HepG2 (cell line): ENCODE results near the gene EIF4G3. TPM values are rescaled to one million over a fixed set of nuclear protein-coding genes. Genes with fewer than 3 reads are reported as not detected.

Experiments used
- NCOA1 ChIP-seq: sonication (generic); formaldehyde crosslinking; IDR thresholded peaks from 2 replicates; pipeline ENCODE4 v1.9.0; 2021; ENCODE audit warnings: missing genetic modification reagents
- YEATS4 ChIP-seq: sonication (generic); formaldehyde crosslinking; IDR thresholded peaks from 2 replicates; pipeline ENCODE4 v1.4.0; 2020; ENCODE audit warnings: missing genetic modification reagents, borderline replicate concordance
- ZNF766 ChIP-seq: sonication (generic); formaldehyde crosslinking; IDR thresholded peaks from 2 replicates; pipeline ENCODE4 v1.5.0; 2020; ENCODE audit warnings: missing genetic modification reagents, borderline replicate concordance
- ZSCAN20 ChIP-seq: sonication (generic); formaldehyde crosslinking; IDR thresholded peaks from 2 replicates; pipeline ENCODE4 v1.4.0; 2020; ENCODE audit warnings: missing genetic modification reagents, mild to moderate bottlenecking, borderline replicate concordance
- polyA plus RNA-seq, 8 experiments: library from polyadenylated mRNA; depleted of rRNA in 3 of 8; stranded (reverse) in 7 of 8; unstranded in 1 of 8; fragments of >200 nt; fragmentation: Illumina TruSeq in 4 of 8; extraction: Trizol in 4 of 8; gene quantifications; 2 replicates each; pipeline versions ENCODE4 v1.2.1 to v1.2.3, GENCODE V29; 2011 to 2016; ENCODE audit warnings: low read depth in 4 of 8, missing spikeins in 1 of 8, mixed read lengths in 1 of 8; ENCODE audit not compliant: insufficient read depth in 1 of 8
- total RNA-seq, 5 experiments: library from RNA; depleted of rRNA; stranded (reverse); fragments of >200 nt; fragmentation: Illumina TruSeq; extraction: Trizol; gene quantifications; 2 replicates each; pipeline ENCODE4 v1.2.3, GENCODE V29; 2016; ENCODE audit warnings: low read depth in 1 of 5
- TF ChIP-seq, protein P1 (sequence below): sonication (generic); formaldehyde crosslinking; IDR thresholded peaks from 2 replicates; pipeline ENCODE4 v1.4.0; 2020; ENCODE audit warnings: mild to moderate bottlenecking, missing genetic modification reagents
- TF ChIP-seq, protein P2 (sequence below): IDR thresholded peaks from 2 replicates; pipeline ENCODE4 v1.6.1; 2012; ENCODE audit warnings: inconsistent platforms
- TF ChIP-seq, protein P3 (sequence below): sonication (generic); formaldehyde crosslinking; IDR thresholded peaks from 2 replicates; pipeline ENCODE4 v1.9.0; 2022; ENCODE audit warnings: missing genetic modification reagents, mild to moderate bottlenecking, borderline replicate concordance
- TF ChIP-seq, protein P4 (sequence below): sonication (generic); formaldehyde crosslinking; IDR thresholded peaks from 2 replicates; pipeline ENCODE4 v1.4.0; 2020; ENCODE audit warnings: missing genetic modification reagents
- TF ChIP-seq, protein P5 (sequence below), 2 experiments: sonication (generic) in 1 of 2; formaldehyde crosslinking in 1 of 2; IDR thresholded peaks; 2 replicates each; pipeline versions ENCODE4 v1.4.0 to v1.6.1; 2016 to 2020; ENCODE audit warnings: borderline replicate concordance in 1 of 2, low read depth in 1 of 2, mild to moderate bottlenecking in 1 of 2, missing genetic modification reagents in 1 of 2

The EIF4G3 gene
- total and polyA plus RNA-seq, 2 of the 13 experiments (the other 11 are each of a cell fraction or from before 2014, with no cell fraction given) = 22.2 to 27.6 TPM

DNA sequence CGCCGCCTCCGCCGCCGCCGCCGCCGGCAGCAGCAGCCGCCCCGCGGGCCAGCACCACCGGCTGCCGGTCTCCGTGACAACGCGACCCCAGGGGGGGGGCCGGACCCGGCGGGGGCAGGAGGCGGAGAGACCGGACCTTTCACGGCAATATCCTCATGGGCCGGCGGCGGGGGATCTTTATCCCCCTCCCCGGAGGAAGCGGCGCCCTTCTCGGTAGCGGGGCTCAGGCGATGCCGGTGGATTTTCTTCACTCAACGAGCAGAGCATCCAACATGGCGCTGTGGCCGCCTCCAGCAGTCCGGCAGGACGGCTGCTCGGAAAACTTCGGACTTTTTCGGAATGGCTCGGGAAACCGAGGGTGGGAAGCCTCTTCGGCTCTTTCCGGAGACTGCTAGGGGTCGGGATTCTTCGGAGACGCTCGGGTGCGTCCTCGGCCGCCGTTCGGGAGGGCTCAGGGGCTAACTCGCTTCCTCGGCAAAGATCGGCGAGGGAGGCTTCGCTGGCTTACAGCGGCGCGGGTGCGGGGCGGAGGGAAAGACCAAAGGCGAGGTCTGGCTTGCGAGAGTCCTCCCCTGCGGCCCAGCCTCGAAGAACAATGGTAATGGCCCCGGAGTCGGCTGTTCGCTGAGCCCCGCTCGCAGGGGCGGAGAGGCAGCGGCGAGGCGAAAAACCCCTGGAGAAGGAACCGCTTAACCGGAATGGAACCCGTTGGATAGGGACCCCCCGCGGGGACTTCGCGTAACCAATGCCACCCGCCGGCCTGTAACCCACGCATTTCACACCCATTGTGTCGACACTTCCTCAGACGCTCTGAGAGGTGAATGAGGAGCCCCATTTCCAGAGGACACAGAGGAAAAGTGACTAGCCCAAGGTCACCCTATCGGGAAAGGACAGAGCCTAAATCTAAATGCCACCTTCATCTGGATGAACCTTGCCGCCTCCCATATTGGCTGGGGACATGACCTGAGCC lies at the start of gene EIF4G3 (continued):
- TF ChIP-seq, protein P1, sequence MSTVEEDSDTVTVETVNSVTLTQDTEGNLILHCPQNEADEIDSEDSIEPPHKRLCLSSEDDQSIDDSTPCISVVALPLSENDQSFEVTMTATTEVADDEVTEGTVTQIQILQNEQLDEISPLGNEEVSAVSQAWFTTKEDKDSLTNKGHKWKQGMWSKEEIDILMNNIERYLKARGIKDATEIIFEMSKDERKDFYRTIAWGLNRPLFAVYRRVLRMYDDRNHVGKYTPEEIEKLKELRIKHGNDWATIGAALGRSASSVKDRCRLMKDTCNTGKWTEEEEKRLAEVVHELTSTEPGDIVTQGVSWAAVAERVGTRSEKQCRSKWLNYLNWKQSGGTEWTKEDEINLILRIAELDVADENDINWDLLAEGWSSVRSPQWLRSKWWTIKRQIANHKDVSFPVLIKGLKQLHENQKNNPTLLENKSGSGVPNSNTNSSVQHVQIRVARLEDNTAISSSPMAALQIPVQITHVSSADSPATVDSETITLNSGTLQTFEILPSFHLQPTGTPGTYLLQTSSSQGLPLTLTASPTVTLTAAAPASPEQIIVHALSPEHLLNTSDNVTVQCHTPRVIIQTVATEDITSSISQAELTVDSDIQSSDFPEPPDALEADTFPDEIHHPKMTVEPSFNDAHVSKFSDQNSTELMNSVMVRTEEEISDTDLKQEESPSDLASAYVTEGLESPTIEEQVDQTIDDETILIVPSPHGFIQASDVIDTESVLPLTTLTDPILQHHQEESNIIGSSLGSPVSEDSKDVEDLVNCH = 0 out of 2 replicates have a peak, but pooled peaks have one; percentile 35
- TF ChIP-seq, protein P2, sequence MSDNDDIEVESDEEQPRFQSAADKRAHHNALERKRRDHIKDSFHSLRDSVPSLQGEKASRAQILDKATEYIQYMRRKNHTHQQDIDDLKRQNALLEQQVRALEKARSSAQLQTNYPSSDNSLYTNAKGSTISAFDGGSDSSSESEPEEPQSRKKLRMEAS = peak; percentile 77
- TF ChIP-seq, protein P3, sequence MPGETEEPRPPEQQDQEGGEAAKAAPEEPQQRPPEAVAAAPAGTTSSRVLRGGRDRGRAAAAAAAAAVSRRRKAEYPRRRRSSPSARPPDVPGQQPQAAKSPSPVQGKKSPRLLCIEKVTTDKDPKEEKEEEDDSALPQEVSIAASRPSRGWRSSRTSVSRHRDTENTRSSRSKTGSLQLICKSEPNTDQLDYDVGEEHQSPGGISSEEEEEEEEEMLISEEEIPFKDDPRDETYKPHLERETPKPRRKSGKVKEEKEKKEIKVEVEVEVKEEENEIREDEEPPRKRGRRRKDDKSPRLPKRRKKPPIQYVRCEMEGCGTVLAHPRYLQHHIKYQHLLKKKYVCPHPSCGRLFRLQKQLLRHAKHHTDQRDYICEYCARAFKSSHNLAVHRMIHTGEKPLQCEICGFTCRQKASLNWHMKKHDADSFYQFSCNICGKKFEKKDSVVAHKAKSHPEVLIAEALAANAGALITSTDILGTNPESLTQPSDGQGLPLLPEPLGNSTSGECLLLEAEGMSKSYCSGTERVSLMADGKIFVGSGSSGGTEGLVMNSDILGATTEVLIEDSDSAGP (CRISPR knock-in tag) = peak; percentile 57; the same call in 1 of the 2 replicates
- TF ChIP-seq, protein P4, sequence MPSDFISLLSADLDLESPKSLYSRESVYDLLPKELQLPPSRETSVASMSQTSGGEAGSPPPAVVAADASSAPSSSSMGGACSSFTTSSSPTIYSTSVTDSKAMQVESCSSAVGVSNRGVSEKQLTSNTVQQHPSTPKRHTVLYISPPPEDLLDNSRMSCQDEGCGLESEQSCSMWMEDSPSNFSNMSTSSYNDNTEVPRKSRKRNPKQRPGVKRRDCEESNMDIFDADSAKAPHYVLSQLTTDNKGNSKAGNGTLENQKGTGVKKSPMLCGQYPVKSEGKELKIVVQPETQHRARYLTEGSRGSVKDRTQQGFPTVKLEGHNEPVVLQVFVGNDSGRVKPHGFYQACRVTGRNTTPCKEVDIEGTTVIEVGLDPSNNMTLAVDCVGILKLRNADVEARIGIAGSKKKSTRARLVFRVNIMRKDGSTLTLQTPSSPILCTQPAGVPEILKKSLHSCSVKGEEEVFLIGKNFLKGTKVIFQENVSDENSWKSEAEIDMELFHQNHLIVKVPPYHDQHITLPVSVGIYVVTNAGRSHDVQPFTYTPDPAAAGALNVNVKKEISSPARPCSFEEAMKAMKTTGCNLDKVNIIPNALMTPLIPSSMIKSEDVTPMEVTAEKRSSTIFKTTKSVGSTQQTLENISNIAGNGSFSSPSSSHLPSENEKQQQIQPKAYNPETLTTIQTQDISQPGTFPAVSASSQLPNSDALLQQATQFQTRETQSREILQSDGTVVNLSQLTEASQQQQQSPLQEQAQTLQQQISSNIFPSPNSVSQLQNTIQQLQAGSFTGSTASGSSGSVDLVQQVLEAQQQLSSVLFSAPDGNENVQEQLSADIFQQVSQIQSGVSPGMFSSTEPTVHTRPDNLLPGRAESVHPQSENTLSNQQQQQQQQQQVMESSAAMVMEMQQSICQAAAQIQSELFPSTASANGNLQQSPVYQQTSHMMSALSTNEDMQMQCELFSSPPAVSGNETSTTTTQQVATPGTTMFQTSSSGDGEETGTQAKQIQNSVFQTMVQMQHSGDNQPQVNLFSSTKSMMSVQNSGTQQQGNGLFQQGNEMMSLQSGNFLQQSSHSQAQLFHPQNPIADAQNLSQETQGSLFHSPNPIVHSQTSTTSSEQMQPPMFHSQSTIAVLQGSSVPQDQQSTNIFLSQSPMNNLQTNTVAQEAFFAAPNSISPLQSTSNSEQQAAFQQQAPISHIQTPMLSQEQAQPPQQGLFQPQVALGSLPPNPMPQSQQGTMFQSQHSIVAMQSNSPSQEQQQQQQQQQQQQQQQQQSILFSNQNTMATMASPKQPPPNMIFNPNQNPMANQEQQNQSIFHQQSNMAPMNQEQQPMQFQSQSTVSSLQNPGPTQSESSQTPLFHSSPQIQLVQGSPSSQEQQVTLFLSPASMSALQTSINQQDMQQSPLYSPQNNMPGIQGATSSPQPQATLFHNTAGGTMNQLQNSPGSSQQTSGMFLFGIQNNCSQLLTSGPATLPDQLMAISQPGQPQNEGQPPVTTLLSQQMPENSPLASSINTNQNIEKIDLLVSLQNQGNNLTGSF (CRISPR knock-in tag) = 0 out of 2 replicates have a peak, but pooled peaks have one; percentile 38
- TF ChIP-seq NCOA1 (no peak), ZNF766 (CRISPR knock-in tag) (no peak), ZSCAN20 (CRISPR knock-in tag) (0 out of 2 replicates have a peak, but pooled peaks have one; percentile 34), YEATS4 (CRISPR knock-in tag) (peak; percentile 79)
- TF ChIP-seq, protein P5, sequence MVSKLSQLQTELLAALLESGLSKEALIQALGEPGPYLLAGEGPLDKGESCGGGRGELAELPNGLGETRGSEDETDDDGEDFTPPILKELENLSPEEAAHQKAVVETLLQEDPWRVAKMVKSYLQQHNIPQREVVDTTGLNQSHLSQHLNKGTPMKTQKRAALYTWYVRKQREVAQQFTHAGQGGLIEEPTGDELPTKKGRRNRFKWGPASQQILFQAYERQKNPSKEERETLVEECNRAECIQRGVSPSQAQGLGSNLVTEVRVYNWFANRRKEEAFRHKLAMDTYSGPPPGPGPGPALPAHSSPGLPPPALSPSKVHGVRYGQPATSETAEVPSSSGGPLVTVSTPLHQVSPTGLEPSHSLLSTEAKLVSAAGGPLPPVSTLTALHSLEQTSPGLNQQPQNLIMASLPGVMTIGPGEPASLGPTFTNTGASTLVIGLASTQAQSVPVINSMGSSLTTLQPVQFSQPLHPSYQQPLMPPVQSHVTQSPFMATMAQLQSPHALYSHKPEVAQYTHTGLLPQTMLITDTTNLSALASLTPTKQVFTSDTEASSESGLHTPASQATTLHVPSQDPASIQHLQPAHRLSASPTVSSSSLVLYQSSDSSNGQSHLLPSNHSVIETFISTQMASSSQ (IDR thresholded peaks at IDR 0.05; ENCODE audit: low read depth) = no peak
- TF ChIP-seq, protein P5 (CRISPR knock-in tag; IDR thresholded peaks at IDR 0.05; ENCODE audit: borderline replicate concordance) = 0 out of 2 replicates have a peak, but pooled peaks have one; percentile 45
